PC-9 (cell line): Measurements from ENCODE around the gene PLET1.

Experiments used
- EZH2 ChIP-seq: fragments of 200-600 bp; sonication (generic); IDR thresholded peaks from 2 replicates; pipeline ENCODE4 v1.8.0; 2017; ENCODE audit warnings: antibody characterized with exemption, low read depth
- TF ChIP-seq, protein P1 (sequence below): fragments of 200-600 bp; sonication (generic); conservative IDR thresholded peaks from 2 replicates; pipeline ENCODE4 v1.6.1; 2017; ENCODE audit warnings: mixed run types, antibody characterized with exemption, mild to moderate bottlenecking, moderate library complexity

DNA sequence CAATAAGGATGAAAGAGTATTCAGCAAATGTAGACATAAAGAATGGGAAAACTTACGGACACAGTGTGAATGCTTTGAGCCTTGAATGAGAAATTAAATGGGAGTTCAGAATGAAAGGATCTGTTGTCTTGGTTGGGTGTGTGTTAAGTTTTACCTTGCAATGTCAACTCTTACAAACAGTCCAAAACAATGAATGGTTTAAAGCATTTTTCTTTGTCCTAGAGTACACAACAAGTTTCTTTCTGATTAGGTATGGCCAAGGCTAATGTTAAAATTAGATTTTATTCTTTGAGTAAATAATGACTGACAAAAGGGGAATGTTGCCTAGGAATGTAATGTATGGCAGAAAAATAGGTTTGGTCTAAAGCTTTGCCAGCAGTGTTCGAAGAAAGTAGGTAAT is 32.0 kb downstream of the PLET1 start:
- no peak for TF ChIP-seq EZH2
- TF ChIP-seq, protein P1, sequence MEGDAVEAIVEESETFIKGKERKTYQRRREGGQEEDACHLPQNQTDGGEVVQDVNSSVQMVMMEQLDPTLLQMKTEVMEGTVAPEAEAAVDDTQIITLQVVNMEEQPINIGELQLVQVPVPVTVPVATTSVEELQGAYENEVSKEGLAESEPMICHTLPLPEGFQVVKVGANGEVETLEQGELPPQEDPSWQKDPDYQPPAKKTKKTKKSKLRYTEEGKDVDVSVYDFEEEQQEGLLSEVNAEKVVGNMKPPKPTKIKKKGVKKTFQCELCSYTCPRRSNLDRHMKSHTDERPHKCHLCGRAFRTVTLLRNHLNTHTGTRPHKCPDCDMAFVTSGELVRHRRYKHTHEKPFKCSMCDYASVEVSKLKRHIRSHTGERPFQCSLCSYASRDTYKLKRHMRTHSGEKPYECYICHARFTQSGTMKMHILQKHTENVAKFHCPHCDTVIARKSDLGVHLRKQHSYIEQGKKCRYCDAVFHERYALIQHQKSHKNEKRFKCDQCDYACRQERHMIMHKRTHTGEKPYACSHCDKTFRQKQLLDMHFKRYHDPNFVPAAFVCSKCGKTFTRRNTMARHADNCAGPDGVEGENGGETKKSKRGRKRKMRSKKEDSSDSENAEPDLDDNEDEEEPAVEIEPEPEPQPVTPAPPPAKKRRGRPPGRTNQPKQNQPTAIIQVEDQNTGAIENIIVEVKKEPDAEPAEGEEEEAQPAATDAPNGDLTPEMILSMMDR = no peak
